Right atrium auricular region (tissue), 2 donors: ENCODE measurements around the gene DNAAF3. TPM values are rescaled to one million over a fixed set of nuclear protein-coding genes. Genes with fewer than 3 reads are reported as not detected.

ENCODE experiments used
- DNase-seq: peaks from one replicate; pipeline ENCODE4 v3.0.0-alpha.2; 2019; ENCODE audit warnings: low spot score
- H3K27ac ChIP-seq, 2 donors: fragments of 200-600 bp; sonication (generic); 1 replicate in 1 of 2; 2 replicates in 1 of 2; pipeline ENCODE4 v1.5.1; 2016 to 2019
- H3K27me3 ChIP-seq, 2 donors: fragments of 200-600 bp; sonication (generic); one replicate each; pipeline versions ENCODE4 v1.5.1 to v1.6.0; 2017 to 2019
- H3K36me3 ChIP-seq: fragments of 200-600 bp; sonication (generic); one replicate; pipeline ENCODE4 v1.5.1; 2016
- H3K4me1 ChIP-seq, 2 donors: fragments of 200-600 bp; sonication (generic); one replicate each; pipeline versions ENCODE4 v1.5.1 to v1.6.0; 2017 to 2019
- H3K4me3 ChIP-seq, 2 donors: fragments of 200-600 bp; sonication (generic); 1 replicate in 1 of 2; 2 replicates in 1 of 2; pipeline ENCODE4 v1.5.1; 2017 to 2019; ENCODE audit warnings: mild to moderate bottlenecking in 1 of 2, moderate library complexity in 1 of 2
- H3K9me3 ChIP-seq, 2 donors: fragments of 200-600 bp; sonication (generic); one replicate each; pipeline ENCODE4 v1.5.1; 2019
- CTCF ChIP-seq, 2 donors: fragments of 200-600 bp; sonication (generic); IDR thresholded peaks; one replicate each; pipeline ENCODE4 v1.5.1; 2019; ENCODE audit warnings: antibody characterized with exemption in 2 of 2
- microRNA-seq, 2 donors: library from miRNA; unstranded; fragments of <30 nt; microRNA quantifications; one replicate each; pipeline ENCODE4, GENCODE V29; 2016 to 2017; ENCODE audit warnings: borderline number of aligned reads in 2 of 2, borderline replicate concordance in 1 of 2
- total RNA-seq, 2 donors: library from RNA; depleted of rRNA; stranded (reverse); fragments of >200 nt; gene quantifications; one replicate each; pipeline ENCODE4 v1.1.0, GENCODE V29; 2016

Gene DNAAF3
- total RNA-seq, 2 donors from 2014 or later, result 0.89 to 2.7 TPM

DNA sequence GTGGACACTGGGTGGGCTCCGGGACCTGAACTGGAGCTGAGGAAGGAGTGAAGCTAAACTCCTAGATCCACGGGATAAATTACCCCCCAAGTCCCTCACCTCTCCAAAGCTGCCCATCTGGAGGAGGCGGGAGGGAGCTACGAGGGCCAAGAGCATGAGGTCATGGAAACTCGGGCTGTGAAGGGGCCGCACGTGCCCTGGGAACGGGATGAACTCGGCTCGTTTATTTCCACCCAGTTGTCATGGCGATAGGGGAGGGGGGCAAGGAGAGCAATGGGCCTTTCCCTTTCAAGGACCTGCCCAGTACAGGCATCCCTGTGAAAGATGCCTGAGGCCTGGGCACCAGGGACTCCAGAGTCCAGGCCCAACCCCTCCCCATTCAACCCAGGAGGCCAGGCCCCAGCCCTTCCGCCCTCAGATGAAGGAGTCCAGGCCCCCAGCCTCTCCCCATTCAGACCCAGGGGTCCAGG lies 52.8 kb downstream of the DNAAF3 start:
- peak; percentile 97 for DNase-seq
- peaks cover 29% of the 10 kb centered on the region for H3K36me3 ChIP-seq
- TF ChIP-seq CTCF (IDR thresholded peaks at IDR 0.05), result no peak
- H3K4me3 ChIP-seq, result peak overlapping the region in 1 of 2 donors; percentile 30
- H3K9me3 ChIP-seq, result no peaks in the 10 kb centered on the region
- peaks cover 0 to 61% of the 10 kb centered on the region in 2 donors for H3K4me1 ChIP-seq
- peak overlapping the region; percentile 96 to 97 for H3K27ac ChIP-seq
- no peaks in the 10 kb centered on the region for H3K27me3 ChIP-seq

GRCh38 chr19:55112777-55113569 lies 53.4 kb downstream of the DNAAF3 start:
- no peak for DNase-seq
- TF ChIP-seq CTCF (IDR thresholded peaks at IDR 0.05), result no peak
- Histone ChIP-seq H3K36me3 (peaks cover 29% of the 10 kb centered on the region), H3K4me3 (peak overlapping the region in 1 of 2 donors; percentile 30), H3K4me1 (peaks cover 0 to 55% of the 10 kb centered on the region in 2 donors), H3K27me3 (no peaks in the 10 kb centered on the region), H3K27ac (peak overlapping the region; percentile 96 to 97), H3K9me3 (no peaks in the 10 kb centered on the region)

DNA sequence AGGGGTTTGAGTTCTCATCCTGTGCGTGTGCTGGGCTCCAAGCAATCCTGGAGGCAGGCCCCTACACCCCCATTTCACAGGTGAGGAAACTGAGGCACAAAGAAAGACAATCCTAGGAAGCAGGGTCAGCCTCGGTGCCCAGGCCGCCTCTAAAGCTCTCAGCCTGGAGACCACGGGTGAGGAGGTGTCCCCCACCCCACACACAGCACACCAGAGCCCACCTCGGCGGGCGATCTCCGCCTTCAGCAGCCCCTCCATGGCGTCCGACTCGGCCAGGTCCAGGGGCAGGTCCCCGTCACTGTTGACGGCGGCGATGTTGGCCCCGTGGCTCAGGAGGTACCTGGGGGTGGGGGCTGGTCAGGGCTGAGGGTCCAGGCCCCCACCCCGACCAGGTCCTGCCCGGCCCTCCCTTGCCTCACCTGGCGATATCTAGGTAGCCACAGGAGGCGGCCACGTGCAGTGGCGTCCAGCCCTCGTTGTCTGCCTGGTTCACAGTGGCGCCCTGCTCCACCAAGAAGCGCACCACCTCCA lies 54.1 kb downstream of the DNAAF3 start:
- DNase-seq, result no peak
- TF ChIP-seq CTCF (IDR thresholded peaks at IDR 0.05), result no peak
- Histone ChIP-seq H3K9me3 (no peaks in the 10 kb centered on the region), H3K4me3 (no peak overlapping the region), H3K27me3 (no peaks in the 10 kb centered on the region), H3K36me3 (peaks cover 29% of the 10 kb centered on the region), H3K4me1 (peaks cover 0 to 53% of the 10 kb centered on the region in 2 donors), H3K27ac (peak overlapping the region; percentile 96 to 97)

DNA sequence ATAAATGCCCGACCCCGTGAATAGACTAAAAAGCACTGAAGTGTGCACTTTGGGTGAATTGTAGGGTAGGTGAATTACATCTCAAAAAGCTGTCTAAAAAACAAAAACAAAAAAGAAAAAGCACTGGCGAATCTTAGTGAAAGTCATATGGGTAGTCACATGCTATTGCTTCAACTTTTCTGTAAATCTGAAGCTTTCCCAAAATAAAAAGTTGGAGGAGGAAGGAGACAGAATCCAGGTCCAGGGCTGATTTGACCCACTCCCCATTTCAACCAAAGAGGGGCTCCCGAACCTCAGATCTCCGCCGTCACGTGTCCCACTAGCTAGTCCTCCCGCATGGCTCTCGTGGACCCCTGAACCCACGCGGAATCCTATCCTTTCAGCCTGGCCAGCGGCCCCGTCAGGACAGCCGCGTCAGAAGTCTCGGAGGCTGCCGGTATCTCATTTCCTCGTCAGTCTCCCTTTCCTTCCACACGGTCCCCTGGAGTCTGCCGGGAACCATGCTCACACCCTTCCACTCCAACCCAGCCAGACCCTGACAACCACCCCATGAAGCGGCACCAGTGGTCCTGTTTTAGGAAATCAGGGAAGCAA lies 55.1 kb downstream of the DNAAF3 start:
- TF ChIP-seq CTCF (IDR thresholded peaks at IDR 0.05), result no peak
- H3K9me3 ChIP-seq, result no peaks in the 10 kb centered on the region
- no peak for DNase-seq
- peak overlapping the region; percentile 96 to 97 for H3K27ac ChIP-seq
- H3K4me3 ChIP-seq, result no peak overlapping the region
- H3K27me3 ChIP-seq, result no peaks in the 10 kb centered on the region
- H3K4me1 ChIP-seq, result peaks cover 0 to 50% of the 10 kb centered on the region in 2 donors
- peaks cover 37% of the 10 kb centered on the region for H3K36me3 ChIP-seq

GRCh38 chr19:55109527-55110291 lies 56.7 kb downstream of the DNAAF3 start:
- no peaks in the 10 kb centered on the region for H3K27me3 ChIP-seq
- no peak for TF ChIP-seq CTCF (IDR thresholded peaks at IDR 0.05)
- DNase-seq, result no peak
- H3K27ac ChIP-seq, result no peak overlapping the region
- peaks cover 0 to 35% of the 10 kb centered on the region in 2 donors for H3K4me1 ChIP-seq
- peaks cover 37% of the 10 kb centered on the region for H3K36me3 ChIP-seq
- H3K4me3 ChIP-seq, result no peak overlapping the region
- H3K9me3 ChIP-seq, result no peaks in the 10 kb centered on the region

Small RNA genes within 50 kb of the gene (microRNA-seq; reads per million reads assigned to microRNA genes)
- 0 reads per million in 2 donors for gene MIR7975

Other genes with a start within 250 kb of the DNAAF3 start
- gene NLRP7, start 219.1 kb downstream of the DNAAF3 start, total RNA-seq, result not detected
- under 1 TPM; 0.20 to 0.26 TPM for gene NLRP2, start 200.2 kb downstream of the DNAAF3 start, total RNA-seq
- gene GP6, start 128.3 kb downstream of the DNAAF3 start, total RNA-seq, result under 1 TPM in 1 of 2 donors, not detected in 1; 0.16 TPM
- 10 to 100 TPM; 26.5 to 28.1 TPM for gene RDH13, start 103.5 kb downstream of the DNAAF3 start, total RNA-seq
- 10 to 100 TPM in 1 of 2 donors, 1 to 10 TPM in 1; 6.7 to 13.8 TPM for gene EPS8L1, start 90.7 kb downstream of the DNAAF3 start, total RNA-seq
- gene PPP1R12C, start 49.0 kb downstream of the DNAAF3 start, total RNA-seq, result 100 to 1,000 TPM in 1 of 2 donors, 10 to 100 TPM in 1; 98.9 to 205 TPM
- 10 to 100 TPM in 1 of 2 donors, 1 to 10 TPM in 1; 6.8 to 46.5 TPM for gene TNNT1, start 17.4 kb downstream of the DNAAF3 start, total RNA-seq
- 1,000 to 10,000 TPM; 3,822 to 4,003 TPM for gene TNNI3, start 8.9 kb downstream of the DNAAF3 start, total RNA-seq
- under 1 TPM in 1 of 2 donors, not detected in 1; 0.08 TPM for gene SYT5, start 13.7 kb upstream of the DNAAF3 start, total RNA-seq
- 1 to 10 TPM; 1.3 to 7.8 TPM for gene PTPRH, start 42.9 kb upstream of the DNAAF3 start, total RNA-seq
- 1 to 10 TPM in 1 of 2 donors, not detected in 1; 1.3 TPM for gene TMEM86B, start 62.1 kb upstream of the DNAAF3 start, total RNA-seq
- 10 to 100 TPM; 28.7 to 35.5 TPM for gene PPP6R1, start 92.4 kb upstream of the DNAAF3 start, total RNA-seq
- 10 to 100 TPM; 29.6 to 35.8 TPM for gene HSPBP1, start 113.5 kb upstream of the DNAAF3 start, total RNA-seq
- 10 to 100 TPM in 1 of 2 donors, 1 to 10 TPM in 1; 5.6 to 15.6 TPM for gene BRSK1, start 117.4 kb upstream of the DNAAF3 start, total RNA-seq
- 1 to 10 TPM in 1 of 2 donors, not detected in 1; 3.3 TPM for gene TMEM150B, start 158.7 kb upstream of the DNAAF3 start, total RNA-seq
- 1 to 10 TPM; 2.4 to 3.3 TPM for gene KMT5C, start 173.3 kb upstream of the DNAAF3 start, total RNA-seq
- gene COX6B2, start 188.1 kb upstream of the DNAAF3 start, total RNA-seq, result not detected
- not detected for gene GARIN5B, start 196.6 kb upstream of the DNAAF3 start, total RNA-seq
- gene IL11, start 203.8 kb upstream of the DNAAF3 start, total RNA-seq, result under 1 TPM in 1 of 2 donors, not detected in 1; 0.16 TPM
- gene TMEM190, start 210.2 kb upstream of the DNAAF3 start, total RNA-seq, result not detected
- gene TMEM238, start 217.7 kb upstream of the DNAAF3 start, total RNA-seq, result 1 to 10 TPM in 1 of 2 donors, not detected in 1; 1.2 TPM
- 100 to 1,000 TPM; 175 to 319 TPM for gene RPL28, start 219.3 kb upstream of the DNAAF3 start, total RNA-seq
- gene UBE2S, start 241.2 kb upstream of the DNAAF3 start, total RNA-seq, result 10 to 100 TPM; 19.1 to 22.0 TPM